ENCODE results near the gene SH2D7.

The SH2D7 gene

GRCh38 chr15:78120523-78120922 is 28.2 kb downstream of the SH2D7 start:
- DNase-seq (ENCODE audit: low read depth in 1 of 2, low spot score in 1 of 2) = no peak
- H3K27me3 ChIP-seq (ENCODE audit: insufficient read depth, poor library complexity, severe bottlenecking) = no peaks in the 10 kb centered on the region
- H3K4me3 ChIP-seq (replicated peaks; ENCODE audit: insufficient read depth, low read length) = no peak overlapping the region
- no peak overlapping the region for H3K27ac ChIP-seq (replicated peaks)
- no peak for TF ChIP-seq GABPA (IDR thresholded peaks at IDR 0.05; ENCODE audit: low read depth)
- TF ChIP-seq CTCF (IDR thresholded peaks at IDR 0.05; ENCODE audit: insufficient read depth, low read length) = no peak
- no peak for TF ChIP-seq POLR2AphosphoS5 (IDR thresholded peaks at IDR 0.05; ENCODE audit: low read depth)
- TF ChIP-seq, protein P1, sequence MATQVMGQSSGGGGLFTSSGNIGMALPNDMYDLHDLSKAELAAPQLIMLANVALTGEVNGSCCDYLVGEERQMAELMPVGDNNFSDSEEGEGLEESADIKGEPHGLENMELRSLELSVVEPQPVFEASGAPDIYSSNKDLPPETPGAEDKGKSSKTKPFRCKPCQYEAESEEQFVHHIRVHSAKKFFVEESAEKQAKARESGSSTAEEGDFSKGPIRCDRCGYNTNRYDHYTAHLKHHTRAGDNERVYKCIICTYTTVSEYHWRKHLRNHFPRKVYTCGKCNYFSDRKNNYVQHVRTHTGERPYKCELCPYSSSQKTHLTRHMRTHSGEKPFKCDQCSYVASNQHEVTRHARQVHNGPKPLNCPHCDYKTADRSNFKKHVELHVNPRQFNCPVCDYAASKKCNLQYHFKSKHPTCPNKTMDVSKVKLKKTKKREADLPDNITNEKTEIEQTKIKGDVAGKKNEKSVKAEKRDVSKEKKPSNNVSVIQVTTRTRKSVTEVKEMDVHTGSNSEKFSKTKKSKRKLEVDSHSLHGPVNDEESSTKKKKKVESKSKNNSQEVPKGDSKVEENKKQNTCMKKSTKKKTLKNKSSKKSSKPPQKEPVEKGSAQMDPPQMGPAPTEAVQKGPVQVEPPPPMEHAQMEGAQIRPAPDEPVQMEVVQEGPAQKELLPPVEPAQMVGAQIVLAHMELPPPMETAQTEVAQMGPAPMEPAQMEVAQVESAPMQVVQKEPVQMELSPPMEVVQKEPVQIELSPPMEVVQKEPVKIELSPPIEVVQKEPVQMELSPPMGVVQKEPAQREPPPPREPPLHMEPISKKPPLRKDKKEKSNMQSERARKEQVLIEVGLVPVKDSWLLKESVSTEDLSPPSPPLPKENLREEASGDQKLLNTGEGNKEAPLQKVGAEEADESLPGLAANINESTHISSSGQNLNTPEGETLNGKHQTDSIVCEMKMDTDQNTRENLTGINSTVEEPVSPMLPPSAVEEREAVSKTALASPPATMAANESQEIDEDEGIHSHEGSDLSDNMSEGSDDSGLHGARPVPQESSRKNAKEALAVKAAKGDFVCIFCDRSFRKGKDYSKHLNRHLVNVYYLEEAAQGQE (IDR thresholded peaks at IDR 0.05; ENCODE audit: insufficient replicate concordance, low read depth) = no peak
- no peak for TF ChIP-seq SPI1 (IDR thresholded peaks at IDR 0.05; ENCODE audit: borderline replicate concordance, low read depth)

- peaks cover under 1% of the 10 kb centered on the region for H3K27me3 ChIP-seq (ENCODE audit: insufficient read depth, poor library complexity, severe bottlenecking)
- no peak overlapping the region for H3K27ac ChIP-seq (replicated peaks)
- TF ChIP-seq, protein P1 (IDR thresholded peaks at IDR 0.05; ENCODE audit: insufficient replicate concordance, low read depth) = peak; percentile 79
- no peak for TF ChIP-seq GABPA (IDR thresholded peaks at IDR 0.05; ENCODE audit: low read depth)
- no peak for DNase-seq (ENCODE audit: low read depth in 1 of 2, low spot score in 1 of 2)
- H3K4me3 ChIP-seq (replicated peaks; ENCODE audit: insufficient read depth, low read length) = no peak overlapping the region
Observed at GRCh38 chr15:78125267-78125666, 32.9 kb downstream of the SH2D7 start.

GRCh38 chr15:78127882-78128281 is 35.5 kb downstream of the SH2D7 start:
- TF ChIP-seq POLR2AphosphoS5 (IDR thresholded peaks at IDR 0.05; ENCODE audit: low read depth) (no peak), CTCF (IDR thresholded peaks at IDR 0.05; ENCODE audit: insufficient read depth, low read length) (no peak), GABPA (IDR thresholded peaks at IDR 0.05; ENCODE audit: low read depth) (no peak), SPI1 (IDR thresholded peaks at IDR 0.05; ENCODE audit: borderline replicate concordance, low read depth) (no peak)
- TF ChIP-seq, protein P1 (IDR thresholded peaks at IDR 0.05; ENCODE audit: insufficient replicate concordance, low read depth) = no peak
- no peak for DNase-seq (ENCODE audit: low read depth in 1 of 2, low spot score in 1 of 2)
- H3K27ac ChIP-seq (replicated peaks) = no peak overlapping the region
- H3K4me3 ChIP-seq (replicated peaks; ENCODE audit: insufficient read depth, low read length) = no peak overlapping the region
- H3K27me3 ChIP-seq (ENCODE audit: insufficient read depth, poor library complexity, severe bottlenecking) = peaks cover 6% of the 10 kb centered on the region

Measured in HL-60 (cell line).